HG03066 (cell line): Measurements from ENCODE around the gene RNF212B.
"Not testable (repeated sequence)": the region's sequence is repeated elsewhere in the genome, so short reads cannot be mapped to it uniquely, and the experiment has no call there.

Experiments
- ATAC-seq: cut with Tn5 transposase; IDR thresholded peaks from one replicate; pipeline ENCODE4 v1.9.1; 2021; ENCODE audit warnings: low read depth; ENCODE audit not compliant: unreplicated experiment

The RNF212B gene, protein sequence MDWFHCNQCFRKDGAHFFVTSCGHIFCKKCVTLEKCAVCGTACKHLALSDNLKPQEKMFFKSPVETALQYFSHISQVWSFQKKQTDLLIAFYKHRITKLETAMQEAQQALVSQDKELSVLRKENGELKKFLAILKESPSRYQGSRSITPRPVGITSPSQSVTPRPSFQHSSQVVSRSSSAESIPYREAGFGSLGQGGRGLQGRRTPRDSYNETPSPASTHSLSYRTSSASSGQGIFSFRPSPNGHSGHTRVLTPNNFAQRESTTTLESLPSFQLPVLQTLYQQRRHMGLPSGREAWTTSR

DNA sequence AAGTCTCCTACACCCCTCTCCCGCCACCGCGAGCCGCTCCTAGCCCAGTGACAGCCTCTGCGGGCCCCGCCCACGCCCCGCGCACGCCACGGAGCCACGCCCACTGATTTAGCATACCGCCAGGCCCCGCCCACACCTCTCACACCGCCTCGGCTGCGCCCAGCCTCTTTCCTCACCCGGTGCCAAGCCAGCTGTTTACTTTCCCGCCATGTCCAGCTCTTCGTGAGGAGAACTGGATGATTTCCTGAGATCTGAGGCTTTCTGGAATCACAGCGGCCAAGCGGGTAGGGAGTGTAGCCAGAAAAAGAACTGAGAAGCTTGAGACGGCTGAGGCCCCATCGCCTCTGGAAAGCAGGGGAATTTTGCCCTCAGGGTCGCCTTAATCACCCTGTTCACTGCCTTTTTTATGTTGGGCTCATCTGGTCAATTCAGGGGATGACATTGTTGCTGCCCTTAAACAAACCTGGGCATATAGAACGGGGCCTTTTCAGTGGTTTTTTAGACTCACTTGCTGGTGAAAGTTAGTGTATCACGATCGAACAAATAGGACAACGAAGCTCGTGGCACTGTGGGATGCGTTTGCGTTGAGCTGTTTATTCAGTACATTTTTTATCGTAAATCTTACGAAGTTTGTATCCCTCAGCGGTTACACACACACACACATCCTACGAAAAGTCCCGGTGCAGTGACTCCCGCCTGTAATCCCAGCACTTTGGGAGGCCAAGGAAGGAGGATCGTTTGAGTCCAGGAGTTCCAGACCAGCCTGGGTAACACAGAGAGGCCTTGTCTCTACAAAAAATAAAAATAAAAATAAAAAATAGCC lies at the start of gene RNF212B:
Gene RNF212B, plus strand, starts transcription at position 165 of the 823 bp plus-strand sequence. CDS start 2,410 bp downstream, outside the sequence.
- ATAC-seq: no peak

DNA sequence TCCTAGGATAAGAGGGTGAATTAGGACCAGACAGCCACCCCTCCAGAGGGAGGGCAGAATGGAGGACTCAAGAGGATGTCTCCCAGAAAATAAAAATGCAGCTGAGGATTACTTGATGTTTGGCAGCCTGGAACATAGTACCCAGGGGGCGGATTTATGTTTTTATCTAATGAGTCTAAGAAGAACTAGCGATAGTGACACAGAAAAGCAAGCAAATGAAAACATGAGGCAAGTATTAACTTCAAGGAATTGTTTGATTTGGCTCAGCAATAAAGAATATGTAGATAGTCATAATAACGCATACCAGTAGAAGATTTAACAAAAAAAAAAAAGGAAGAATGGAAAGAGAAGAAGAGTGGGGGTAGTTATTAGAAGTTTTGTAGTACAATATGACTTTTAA lies 44.3 kb upstream of the RNF212B start:
- no peak for ATAC-seq

DNA sequence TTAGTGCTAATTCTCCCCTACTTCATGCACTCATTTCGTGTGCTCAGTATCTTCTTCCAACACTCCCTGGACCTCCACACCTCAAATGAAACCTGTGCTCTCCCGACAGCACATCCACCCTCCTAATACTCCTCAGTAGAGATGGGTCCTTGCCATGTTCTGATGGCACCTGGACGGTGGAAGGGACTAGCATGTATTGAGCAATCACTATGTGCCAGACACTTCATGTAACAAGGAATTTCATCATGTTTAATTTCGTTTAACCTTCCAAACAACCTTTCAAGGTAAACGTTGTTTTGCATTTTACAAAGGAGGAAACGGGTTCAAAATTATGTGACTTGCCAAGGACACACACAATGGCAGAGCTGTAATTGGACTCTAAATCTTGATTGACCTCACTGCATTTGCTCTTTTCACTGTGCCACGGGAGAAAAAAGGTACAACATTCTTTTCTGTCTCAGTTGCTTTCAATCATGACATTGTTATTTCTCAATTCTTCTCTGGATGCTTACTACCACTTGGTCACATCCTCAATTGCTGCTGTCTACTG lies 42.1 kb upstream of the RNF212B start:
- ATAC-seq: no peak

DNA sequence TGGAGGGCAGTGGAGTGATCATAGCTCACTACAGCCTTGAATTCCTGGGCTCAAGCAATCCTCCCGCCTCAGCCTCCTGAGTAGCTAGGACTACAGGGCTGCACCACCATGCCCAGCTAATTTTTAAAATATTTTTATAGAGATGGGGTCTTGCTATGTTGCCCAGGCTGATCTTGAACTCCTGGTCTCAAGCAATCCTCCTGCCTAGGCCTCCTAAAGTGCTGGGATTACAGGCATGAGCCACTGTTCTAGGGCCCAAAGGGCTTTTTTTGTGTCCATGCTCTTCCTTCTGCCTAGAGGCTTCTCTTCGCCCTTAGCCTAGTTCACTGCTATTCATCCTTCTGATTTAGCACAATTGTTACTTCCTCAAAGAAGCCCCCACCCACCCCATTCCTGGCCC lies 41.2 kb upstream of the RNF212B start:
- ATAC-seq: not testable (repeated sequence)

DNA sequence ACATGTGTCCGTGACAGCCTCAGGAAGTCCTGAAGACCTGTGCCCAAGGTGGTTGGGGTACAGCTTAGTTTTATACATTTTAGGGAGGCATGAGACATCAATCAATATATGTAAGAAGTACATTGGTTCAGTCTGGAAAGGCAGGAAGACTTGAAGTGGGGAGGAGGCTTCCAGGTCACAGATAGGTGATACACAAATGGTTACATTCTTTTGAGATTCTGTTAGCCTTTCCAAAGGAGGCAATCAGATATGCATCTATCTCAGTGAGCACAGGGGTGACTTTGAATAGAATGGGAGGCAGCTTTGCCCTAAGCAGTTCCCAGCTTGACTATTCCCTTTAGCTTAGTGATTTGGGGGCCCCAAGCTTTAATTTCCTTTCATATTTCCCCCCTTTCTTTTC lies 38.6 kb upstream of the RNF212B start:
- ATAC-seq: not testable (repeated sequence)

DNA sequence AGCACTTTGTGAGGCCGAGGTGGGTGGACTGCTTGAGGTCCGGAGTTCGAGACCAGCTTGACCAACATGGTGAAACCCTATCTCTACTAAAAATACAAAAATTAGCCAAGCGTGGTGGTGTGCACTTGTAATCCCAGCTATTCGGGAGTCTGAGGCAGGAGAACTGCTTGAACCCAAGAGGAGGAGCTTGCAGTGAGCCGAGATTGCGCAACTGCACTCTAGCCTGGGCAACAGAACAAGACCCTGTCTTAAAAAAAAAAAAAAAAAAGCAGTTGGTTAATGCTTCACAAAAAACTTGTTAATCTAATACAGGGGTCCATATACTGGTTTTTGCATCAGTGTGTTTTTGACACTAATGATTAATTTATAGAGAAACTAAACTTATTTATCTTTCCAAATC lies 35.7 kb upstream of the RNF212B start:
- no peak for ATAC-seq

DNA sequence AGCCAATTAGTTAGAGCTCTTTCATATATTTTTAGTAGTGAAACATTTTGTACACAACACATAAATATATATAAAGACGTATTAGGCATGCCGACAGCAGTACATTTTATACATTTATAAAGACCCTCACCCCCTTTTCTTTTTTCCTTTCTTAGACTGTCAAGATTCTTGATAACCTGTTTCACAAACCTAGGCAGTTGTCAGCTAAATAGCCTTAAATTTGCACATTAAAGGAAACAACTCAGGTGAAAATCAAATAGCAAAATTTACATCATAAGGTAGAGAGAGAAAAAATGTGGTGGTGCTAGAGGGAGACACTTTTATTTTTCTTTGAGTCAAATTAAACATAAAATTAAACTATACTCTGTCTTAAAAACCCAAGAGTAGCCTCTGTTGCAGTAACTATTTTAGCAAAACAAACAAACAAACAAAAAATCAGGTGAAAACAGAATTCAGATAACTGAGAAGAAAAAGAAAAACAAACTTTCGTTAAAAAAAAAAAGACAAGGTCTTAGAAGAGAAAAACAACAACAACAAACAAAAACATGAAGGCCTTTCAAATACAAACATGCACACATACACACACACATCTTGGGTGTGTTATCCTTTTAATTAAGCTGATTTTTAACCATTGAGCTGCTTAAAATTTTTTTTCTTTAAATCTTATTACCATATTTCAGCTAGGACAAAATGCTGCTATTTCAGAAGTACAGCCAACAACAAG lies 31.2 kb upstream of the RNF212B start:
- no peak for ATAC-seq

DNA sequence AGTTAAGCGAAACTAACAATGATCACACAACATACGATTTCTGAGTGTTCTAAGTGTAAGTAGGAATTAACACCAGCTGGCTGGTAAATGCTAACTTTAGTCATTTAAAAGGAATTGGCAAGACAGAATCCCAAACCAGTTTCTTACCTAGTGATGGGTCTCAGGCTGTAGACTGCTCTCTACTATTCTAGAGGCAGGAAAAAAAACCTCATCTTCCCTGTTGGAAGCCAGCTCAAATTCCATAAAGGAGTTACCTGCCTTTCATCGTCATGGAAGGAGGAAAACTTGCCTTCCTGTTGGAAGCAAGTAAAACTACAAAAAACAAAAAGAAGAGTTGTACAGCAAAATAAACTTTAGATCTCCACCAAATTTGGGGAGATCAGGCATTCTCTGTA lies 30.6 kb upstream of the RNF212B start:
- ATAC-seq: no peak

DNA sequence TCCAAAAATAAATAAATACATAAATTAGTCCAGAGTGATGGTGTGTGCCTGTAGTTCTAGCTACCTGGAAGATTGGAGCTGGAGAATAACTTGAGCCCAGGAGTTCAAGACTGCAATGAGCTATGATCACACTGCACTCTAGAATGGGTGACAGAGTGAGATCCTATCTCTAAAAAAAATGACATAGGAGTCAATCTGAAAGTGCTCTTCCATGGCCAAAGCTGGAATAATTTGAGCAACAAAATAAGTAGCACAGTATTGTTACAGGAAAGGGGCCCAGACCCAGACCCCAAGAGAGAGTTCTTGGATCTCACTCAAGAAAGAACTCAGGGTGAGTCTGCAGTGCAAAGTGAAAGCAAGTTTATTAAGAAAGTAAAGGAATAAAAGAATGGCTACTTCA lies 29.4 kb upstream of the RNF212B start:
- ATAC-seq: no peak

DNA sequence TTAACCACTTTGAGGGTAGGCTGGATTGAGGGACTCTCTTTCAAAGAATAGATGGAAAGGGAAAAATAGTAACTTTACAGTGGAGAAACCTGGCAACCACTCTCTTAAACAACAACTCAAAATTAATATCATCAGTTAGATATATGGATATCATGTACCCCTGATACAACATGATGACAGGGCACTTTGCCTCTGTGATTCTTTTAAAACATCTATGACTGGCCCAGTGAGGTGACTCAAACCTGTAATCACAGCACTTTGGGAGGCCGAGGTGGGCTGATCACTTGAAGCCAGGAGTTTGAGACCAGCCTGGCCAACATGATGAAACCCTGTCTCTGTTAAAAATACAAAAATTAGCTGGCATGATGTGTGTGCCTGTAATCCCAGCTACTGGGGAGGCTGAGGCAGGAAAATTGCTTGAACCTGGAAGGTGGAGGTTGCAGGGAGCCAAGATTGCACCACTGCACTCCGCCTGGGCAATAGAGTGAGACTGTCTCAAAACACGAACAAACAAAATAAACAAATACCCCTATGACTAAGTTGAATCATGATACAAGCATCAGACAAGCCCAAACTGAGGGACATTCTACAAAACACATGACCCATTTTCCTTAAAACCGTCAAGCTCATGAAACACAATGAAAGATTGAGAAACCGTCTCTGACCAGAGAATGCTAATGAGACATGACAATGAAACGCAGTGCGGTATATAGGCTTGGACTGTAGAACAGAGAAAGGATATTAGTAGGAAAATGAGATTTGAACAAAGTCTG lies 27.9 kb upstream of the RNF212B start:
- ATAC-seq: no peak

DNA sequence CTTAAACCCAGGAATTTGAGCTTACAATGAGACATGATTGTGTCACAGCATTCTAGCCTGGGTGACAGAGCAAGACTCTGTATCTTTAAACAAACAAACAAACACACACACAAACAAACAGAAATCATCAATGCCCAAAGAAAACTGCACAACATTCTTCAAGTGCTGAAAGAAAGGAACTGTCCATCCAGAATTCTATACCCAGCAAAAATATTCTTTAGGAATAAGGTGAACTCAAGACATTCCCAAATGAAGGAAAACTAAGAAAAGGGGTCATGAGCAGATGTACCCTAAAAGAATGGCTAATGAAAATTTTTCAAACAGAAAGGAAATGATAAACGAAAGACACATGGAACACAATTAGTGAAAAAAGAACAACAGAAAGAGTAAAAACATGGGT lies 22.3 kb upstream of the RNF212B start:
- no peak for ATAC-seq

DNA sequence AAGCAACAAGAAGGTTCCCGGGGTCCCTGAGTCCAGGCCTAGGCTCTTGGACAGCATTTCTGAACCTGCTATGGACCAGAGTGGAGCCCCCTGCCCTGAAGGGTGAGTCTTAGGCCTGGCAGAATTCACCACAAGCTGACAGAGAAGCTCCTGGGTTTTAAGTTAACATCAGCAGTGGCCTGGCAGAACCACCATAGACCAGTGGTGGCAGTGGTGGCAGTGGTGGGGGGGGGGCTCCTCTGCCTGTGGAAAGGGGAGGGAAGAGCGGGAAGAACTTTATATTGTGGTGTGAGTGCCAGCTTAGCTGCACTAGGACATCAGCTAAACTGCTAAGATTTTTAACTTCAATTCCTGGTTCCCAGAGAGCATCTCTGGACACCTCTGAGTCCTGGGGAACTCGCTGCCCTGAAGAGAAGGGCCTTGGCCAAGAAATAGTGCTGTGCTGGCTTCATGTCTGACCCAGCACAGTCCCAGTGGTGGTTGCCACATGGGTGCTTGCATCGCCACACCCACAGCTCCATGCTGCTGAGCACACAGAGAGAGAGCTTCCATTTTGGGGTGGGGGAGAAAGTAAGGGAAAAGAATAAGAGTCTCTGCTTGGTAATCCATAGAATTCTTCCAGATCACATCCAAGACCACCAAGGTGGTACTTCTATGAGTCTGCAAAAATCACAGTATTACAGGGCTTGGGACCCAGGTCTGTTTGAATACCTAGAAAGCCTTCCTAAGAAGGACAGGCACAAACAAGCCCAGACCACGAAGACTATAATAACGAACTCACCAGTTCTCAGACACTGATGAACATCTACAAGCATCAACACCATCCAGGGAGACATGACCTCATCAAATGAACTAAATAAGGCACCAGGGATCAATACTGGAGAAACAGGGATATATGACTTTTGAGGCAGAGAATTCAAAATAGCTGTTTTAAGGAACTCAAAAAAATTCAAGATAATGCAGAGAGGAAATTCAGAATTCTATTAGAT lies 20.4 kb upstream of the RNF212B start:
- no peak for ATAC-seq

DNA sequence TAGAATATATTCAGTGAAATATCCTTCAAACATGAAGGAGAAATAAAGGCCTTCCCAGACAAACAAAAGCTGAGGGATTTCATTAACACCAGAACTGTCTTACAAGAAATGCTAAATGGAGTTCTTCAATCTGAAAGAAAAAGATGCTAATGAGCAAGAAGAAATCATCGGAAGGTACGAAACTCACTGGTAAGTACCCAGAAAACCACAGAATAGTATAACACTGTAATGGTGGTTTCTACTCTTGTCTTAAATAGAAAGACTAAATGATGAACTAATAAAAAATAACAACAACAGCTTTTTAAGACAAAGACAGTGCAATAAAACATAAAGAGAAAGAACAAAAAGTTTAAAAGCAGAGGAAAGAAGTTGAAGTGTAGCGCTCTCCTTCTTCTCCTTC lies 18.7 kb upstream of the RNF212B start:
- no peak for ATAC-seq

DNA sequence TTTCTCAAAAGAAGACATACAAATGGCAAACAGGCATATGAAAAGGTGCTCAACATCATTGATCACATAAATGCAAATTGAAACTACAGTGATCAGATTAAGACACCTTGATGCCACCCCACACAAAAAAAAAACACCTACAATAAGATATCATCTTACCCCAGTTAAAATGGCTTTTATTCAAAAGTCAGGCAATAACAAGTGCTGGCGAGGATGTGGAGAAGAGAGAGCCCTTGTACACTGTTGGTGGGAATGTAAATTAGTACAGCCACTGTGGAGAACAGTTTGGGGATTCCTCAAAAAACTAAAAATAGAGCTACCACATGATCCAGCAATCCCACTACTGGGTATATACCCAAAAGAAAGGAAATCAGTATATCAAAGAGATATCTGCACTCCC lies 12.8 kb upstream of the RNF212B start:
- not testable (repeated sequence) for ATAC-seq

DNA sequence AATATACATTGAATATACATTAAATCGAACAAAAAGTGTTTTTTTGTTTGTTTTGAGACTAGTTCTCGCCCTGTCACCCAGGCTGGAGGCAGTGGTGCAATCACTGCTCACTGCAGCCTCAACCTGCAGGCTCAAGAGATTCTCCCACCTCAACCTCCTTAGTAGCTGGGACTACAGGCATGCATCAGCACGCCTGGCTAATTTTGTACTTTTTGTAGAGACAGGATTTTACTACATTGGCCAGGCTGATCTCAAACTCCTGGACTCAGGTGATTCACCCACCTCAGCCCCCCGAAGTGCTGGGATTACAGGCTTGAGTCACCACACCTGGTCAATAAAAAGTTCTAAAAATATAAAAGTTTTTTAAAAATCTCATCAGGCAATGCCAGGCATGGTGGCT lies 10.2 kb upstream of the RNF212B start:
- ATAC-seq: no peak

DNA sequence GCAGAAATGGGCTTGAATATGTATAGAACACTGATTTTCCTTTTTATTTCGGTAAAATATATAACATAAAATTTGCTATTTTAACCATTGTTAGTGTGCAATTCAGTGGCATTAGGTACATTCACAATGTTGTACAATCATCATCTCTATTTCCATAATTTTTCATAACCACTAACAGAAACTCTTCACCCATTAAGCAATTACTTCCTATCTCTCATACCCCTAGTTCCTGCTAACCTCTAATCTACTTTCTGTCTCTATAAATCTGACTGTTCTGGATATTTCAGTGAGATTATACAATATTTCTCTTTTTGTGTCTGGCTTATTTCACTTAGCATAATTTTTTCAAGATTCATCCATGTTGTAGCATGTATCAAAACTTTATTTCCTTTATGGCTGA lies 8.9 kb upstream of the RNF212B start:
- ATAC-seq: no peak

DNA sequence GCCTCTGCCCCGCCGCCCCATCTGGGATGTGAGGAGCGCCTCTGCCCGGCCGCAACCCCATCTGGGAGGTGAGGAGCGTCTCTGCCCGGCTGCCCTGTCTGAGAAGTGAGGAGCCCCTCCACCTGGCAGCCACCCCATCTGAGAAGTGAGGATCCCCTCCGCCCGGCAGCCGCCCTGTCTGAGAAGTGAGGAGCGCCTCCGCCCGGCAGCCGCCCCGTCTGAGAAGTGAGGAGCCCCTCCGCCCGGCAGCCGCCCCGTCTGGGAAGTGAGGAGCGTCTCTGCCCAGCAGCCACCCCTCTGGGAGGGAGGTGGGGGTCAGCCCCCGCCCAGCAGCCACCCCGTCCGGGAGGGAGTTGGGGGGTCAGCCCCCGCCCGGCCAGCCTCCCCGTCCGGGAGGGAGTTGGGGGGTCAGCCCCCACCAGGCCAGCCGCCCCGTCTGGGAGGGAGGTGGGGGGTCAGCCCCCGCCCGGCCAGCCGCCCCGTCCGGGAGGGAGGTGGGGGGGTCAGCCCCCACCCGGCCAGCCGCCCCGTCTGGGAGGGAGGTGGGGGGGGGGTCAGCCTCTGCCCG lies 5.4 kb upstream of the RNF212B start:
- not testable (repeated sequence) for ATAC-seq

DNA sequence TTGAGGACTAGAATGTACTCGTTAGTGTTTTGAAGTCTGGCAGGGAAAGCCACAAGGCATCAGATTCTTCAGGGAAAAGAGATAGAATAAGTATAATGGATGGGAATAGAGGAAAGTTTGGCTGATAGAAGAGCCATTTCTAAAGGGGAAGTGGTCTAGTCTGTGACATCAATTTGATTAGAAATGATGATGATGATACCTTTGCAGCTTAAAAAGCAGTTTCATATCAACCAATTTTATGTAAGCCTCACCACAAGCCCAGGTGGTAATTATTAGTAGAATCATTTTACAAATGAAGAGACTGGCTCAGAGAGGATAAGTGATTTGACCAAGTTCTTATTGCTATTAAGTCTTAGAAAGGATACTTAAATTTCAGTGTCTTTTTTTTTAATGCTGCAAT lies 2.9 kb downstream of the RNF212B start:
- ATAC-seq: no peak
